HCT116 (cell line): ENCODE data around the gene SLC25A12. TPM values are rescaled to one million over a fixed set of nuclear protein-coding genes. Genes with fewer than 3 reads are reported as not detected.

Experiments
- ATAC-seq: fragments of 200-7000 bp; cut with Tn5 transposase; 2 replicates; pipeline ENCODE4 v1.9.1; 2020; ENCODE audit warnings: mild to moderate bottlenecking, moderate library complexity
- BruUV-seq: library from RNA; stranded (reverse); fragments of 400-500 nt; replicated peaks from 2 replicates; lab custom pipeline; 2021; lab: Mats Ljungman, UMichigan
- CTCF ChIA-PET: fragments of 300-600 bp; sonication (Branson Sonifier 250); formaldehyde crosslinking; loops from one replicate; lab custom pipeline; 2021; ENCODE audit warnings: antibody characterized with exemption; lab: Charles Lee
- POLR2A ChIA-PET: fragments of 300-600, 350-600 bp; sonication (Branson Sonifier 250); formaldehyde crosslinking; loops from one replicate; lab custom pipeline; 2021; ENCODE audit warnings: antibody characterized with exemption; lab: Charles Lee
- RAD21 ChIA-PET, 2 experiments: fragments of 300-600 bp; sonication (Branson Sonifier 250); formaldehyde crosslinking; loops; one replicate each; lab custom pipeline; 2023; ENCODE audit warnings: low total read pairs in 2 of 2; ENCODE audit not compliant: uncharacterized antibody in 2 of 2, unreplicated experiment in 2 of 2, low non-redundant PET in 1 of 2; lab: Charles Lee
- DNase-seq: peaks from one replicate; pipeline ENCODE4 v3.0.0-alpha.2; 2010; ENCODE audit warnings: low read depth, low spot score
- H2AFZ ChIP-seq: fragments of 200-600 bp; shearing (Covaris generic), sonication (generic); 2 replicates; pipeline ENCODE4 v1.6.1; 2017; ENCODE audit warnings: low read depth, mixed run types, mixed read lengths, antibody characterized with exemption, low read length; ENCODE audit not compliant: poor library complexity, severe bottlenecking
- H3K27ac ChIP-seq: 2 replicates; pipeline ENCODE4 v1.5.1; 2012; ENCODE audit warnings: low read depth, low read length
- H3K27me3 ChIP-seq: fragments of 200-600 bp; sonication (generic); 2 replicates; pipeline ENCODE4 v1.6.1; 2016; ENCODE audit warnings: mixed run types, low read length, mixed read lengths; ENCODE audit not compliant: insufficient read depth
- H3K36me3 ChIP-seq, 2 experiments: fragments of 200-500 bp in 1 of 2; fragments of 200-600 bp in 1 of 2; sonication (Bioruptor generic) in 1 of 2; sonication (generic) in 1 of 2; 2 replicates each; pipeline versions ENCODE4 v1.5.1 to v1.6.1; 2014 to 2016; ENCODE audit warnings: low read length in 2 of 2, inconsistent platforms in 1 of 2, mixed read lengths in 1 of 2, mixed run types in 1 of 2; ENCODE audit not compliant: insufficient read depth in 2 of 2, control insufficient read depth in 1 of 2
- H3K4me1 ChIP-seq, 2 experiments: fragments of 200-600 bp in 1 of 2; sonication (generic) in 1 of 2; 2 replicates each; pipeline versions ENCODE4 v1.5.1 to v1.6.1; 2012 to 2017; ENCODE audit warnings: low read length in 2 of 2, inconsistent platforms in 1 of 2, mild to moderate bottlenecking in 1 of 2, mixed read lengths in 1 of 2, mixed run types in 1 of 2, moderate library complexity in 1 of 2; ENCODE audit not compliant: insufficient read depth in 2 of 2, control insufficient read depth in 1 of 2
- H3K4me2 ChIP-seq: fragments of 200-600 bp; sonication (generic); 2 replicates; pipeline ENCODE4 v1.6.1; 2017; ENCODE audit warnings: mixed run types, low read length, mixed read lengths
- H3K4me3 ChIP-seq, 2 experiments: fragments of 200-600 bp in 1 of 2; sonication (generic) in 1 of 2; replicated peaks in 1 of 2; 2 replicates each; pipeline ENCODE4 v1.5.1; 2011 to 2016; ENCODE audit warnings: low read length in 2 of 2, control low read depth in 1 of 2, low read depth in 1 of 2, mild to moderate bottlenecking in 1 of 2, mixed read lengths in 1 of 2, mixed run types in 1 of 2
- H3K79me2 ChIP-seq: fragments of 200-600 bp; sonication (generic); 2 replicates; pipeline ENCODE4 v1.6.1; 2017; ENCODE audit warnings: mild to moderate bottlenecking, mixed run types, low read length, moderate library complexity, mixed read lengths; ENCODE audit not compliant: insufficient read depth
- H3K9ac ChIP-seq: fragments of 200-600 bp; sonication (generic); 2 replicates; pipeline ENCODE4 v1.6.1; 2016; ENCODE audit warnings: low read length, mixed read lengths
- H3K9me2 ChIP-seq: fragments of 200-600 bp; sonication (generic), shearing (Covaris generic); 2 replicates; pipeline ENCODE4 v1.6.1; 2017; ENCODE audit warnings: mixed run types, mild to moderate bottlenecking, moderate library complexity; ENCODE audit not compliant: insufficient read depth
- H3K9me3 ChIP-seq, 2 experiments: fragments of 200-500 bp in 1 of 2; fragments of 200-600 bp in 1 of 2; sonication (Bioruptor generic) in 1 of 2; sonication (generic) in 1 of 2; 2 replicates each; pipeline ENCODE4 v1.6.1; 2014 to 2017; ENCODE audit warnings: low read length in 2 of 2, mixed read lengths in 2 of 2, inconsistent platforms in 1 of 2, low read depth in 1 of 2, mild to moderate bottlenecking in 1 of 2, mixed run types in 1 of 2, moderate library complexity in 1 of 2; ENCODE audit not compliant: control insufficient read depth in 1 of 2, insufficient read depth in 1 of 2
- H4K20me1 ChIP-seq: fragments of 200-600 bp; sonication (generic), shearing (Covaris generic); 2 replicates; pipeline ENCODE4 v1.6.1; 2017; ENCODE audit warnings: mixed run types, mild to moderate bottlenecking, moderate library complexity; ENCODE audit not compliant: insufficient read depth
- ATF3 ChIP-seq: IDR thresholded peaks from 2 replicates; pipeline ENCODE4 v1.6.1; 2012
- CBX3 ChIP-seq: IDR thresholded peaks from 2 replicates; pipeline ENCODE4 v1.6.1; 2012; ENCODE audit warnings: low read depth
- CTCF ChIP-seq, 3 experiments: fragments of 200-600 bp in 1 of 3; sonication (generic) in 1 of 3; IDR thresholded peaks in 2 of 3; conservative IDR thresholded peaks in 1 of 3; 2 replicates each; pipeline ENCODE4 v1.5.1; 2012 to 2017; ENCODE audit warnings: low read depth in 2 of 3, low read length in 2 of 3, antibody characterized with exemption in 1 of 3, borderline replicate concordance in 1 of 3, control low read depth in 1 of 3, mild to moderate bottlenecking in 1 of 3, mixed read lengths in 1 of 3, mixed run types in 1 of 3, moderate library complexity in 1 of 3; ENCODE audit not compliant: insufficient read depth in 1 of 3
- EGR1 ChIP-seq: IDR thresholded peaks from 2 replicates; pipeline ENCODE4 v1.6.1; 2012; ENCODE audit warnings: low read depth
- EZH2 ChIP-seq: fragments of 200-600 bp; sonication (generic); IDR thresholded peaks from 2 replicates; pipeline ENCODE4 v1.6.1; 2017; ENCODE audit warnings: antibody characterized with exemption, mixed run types
- EZH2phosphoT487 ChIP-seq: fragments of 200-600 bp; IDR thresholded peaks from 2 replicates; pipeline ENCODE4 v1.6.1; 2018; ENCODE audit warnings: antibody characterized with exemption, borderline replicate concordance
- FOSL1 ChIP-seq: IDR thresholded peaks from 2 replicates; pipeline ENCODE4 v1.6.1; 2012; ENCODE audit warnings: low read depth
- JUND ChIP-seq: IDR thresholded peaks from 2 replicates; pipeline ENCODE4 v1.6.1; 2012
- MAX ChIP-seq: IDR thresholded peaks from 2 replicates; pipeline ENCODE4 v1.6.1; 2012
- POLR2A ChIP-seq: IDR thresholded peaks from 2 replicates; pipeline ENCODE4 v1.7.0; 2011; ENCODE audit warnings: borderline replicate concordance; ENCODE audit not compliant: insufficient read depth, insufficient read length; ENCODE audit errors: extremely low read depth
- RAD21 ChIP-seq: IDR thresholded peaks from 2 replicates; pipeline ENCODE4 v1.6.1; 2012; ENCODE audit warnings: low read depth, mild to moderate bottlenecking
- REST ChIP-seq: IDR thresholded peaks from 2 replicates; pipeline ENCODE4 v1.6.1; 2012; ENCODE audit warnings: low read depth
- SP1 ChIP-seq: IDR thresholded peaks from 2 replicates; pipeline ENCODE4 v1.6.1; 2012; ENCODE audit warnings: low read depth
- SRF ChIP-seq: IDR thresholded peaks from 2 replicates; pipeline ENCODE4 v1.6.1; 2012; ENCODE audit warnings: low read depth
- YY1 ChIP-seq: IDR thresholded peaks from 2 replicates; pipeline ENCODE4 v1.6.1; 2011; ENCODE audit warnings: low read length, low read depth, moderate library complexity, mild to moderate bottlenecking; ENCODE audit not compliant: insufficient replicate concordance; ENCODE audit errors: extremely low read depth
- ZFX ChIP-seq: fragments of 450-650 bp; IDR thresholded peaks from 2 replicates; pipeline ENCODE4 v1.6.1; 2017
- intact Hi-C: fragments of 100-400 bp; cut with micrococcal nuclease; formaldehyde crosslinking; loops from 2 replicates; pipeline ENCODE4 v1.10.0; 2022
- total RNA-seq: library from RNA; stranded (reverse); gene quantifications from one replicate; pipeline ENCODE4 v1.2.1, GENCODE V29; 2021; ENCODE audit not compliant: unreplicated experiment

The SLC25A12 gene
- total RNA-seq, 1 experiment from 2014 or later, result 16.0 TPM

- TF ChIP-seq ATF3 (no peak), MAX (no peak), EZH2phosphoT487 (no peak), JUND (no peak), YY1 (no peak), CBX3 (no peak), ZFX (no peak)
- Histone ChIP-seq H3K4me3 (no peak overlapping the region), H3K36me3 (0 out of 4 replicates have a peak, but pooled peaks cover 0 to 7% of the 10 kb centered on the region in 2 experiments), H3K9me3 (no peaks in the 10 kb centered on the region), H3K27me3 (no peaks in the 10 kb centered on the region), H3K9ac (no peak overlapping the region), H3K4me1 (peaks cover 15 to 24% of the 10 kb centered on the region in 2 experiments), H3K27ac (no peak overlapping the region), H4K20me1 (peaks cover 4% of the 10 kb centered on the region; the same call in 1 of the 2 replicates), H3K4me2 (no peak overlapping the region), H3K9me2 (no peaks in the 10 kb centered on the region), H2AFZ (no peak overlapping the region), H3K79me2 (no peaks in the 10 kb centered on the region)
- ChIA-PET RAD21 (no interaction called here), CTCF (no interaction called here), POLR2A (no interaction called here)
- intact Hi-C loops, result loop anchor here (5.0 kb wide), 1 partner anchor 231 kb away; no protein-coding TSS in a partner anchor
- DNase-seq (no peak), ATAC-seq (no peak)
- BruUV-seq, result no TSS peak
Measured at GRCh38 chr2:171803757-171804156, 90.3 kb downstream of the SLC25A12 start.

- no peak for DNase-seq
- no peak overlapping the region for H2AFZ ChIP-seq
- no peaks in the 10 kb centered on the region for H3K36me3 ChIP-seq
- CTCF ChIA-PET, result no interaction called here
- intact Hi-C loops, result loop anchor here (5.0 kb wide), 1 partner anchor 228 kb away; no protein-coding TSS in a partner anchor
- ATAC-seq, result no peak
- H4K20me1 ChIP-seq, result no peaks in the 10 kb centered on the region
- no peaks in the 10 kb centered on the region for H3K9me2 ChIP-seq
- H3K9me3 ChIP-seq, result no peaks in the 10 kb centered on the region
- H3K9ac ChIP-seq, result no peak overlapping the region
- no peak overlapping the region for H3K27ac ChIP-seq
- H3K4me2 ChIP-seq, result no peak overlapping the region
- H3K4me3 ChIP-seq, result no peak overlapping the region
- no peaks in the 10 kb centered on the region for H3K27me3 ChIP-seq
- POLR2A ChIA-PET, result no interaction called here
- no TSS peak for BruUV-seq
- H3K79me2 ChIP-seq, result no peaks in the 10 kb centered on the region
- H3K4me1 ChIP-seq, result peaks cover 0 to 11% of the 10 kb centered on the region in 2 experiments; a peak in 1 of 4 replicates
- RAD21 ChIA-PET, result no interaction called here
- no peak for TF ChIP-seq RAD21
- no peak for TF ChIP-seq SRF
- no peak for TF ChIP-seq EZH2
- no peak for TF ChIP-seq FOSL1
- no peak for TF ChIP-seq ATF3
- no peak for TF ChIP-seq POLR2A
- no peak for TF ChIP-seq CTCF (IDR thresholded peaks at IDR 0.05 in 2 of 3, conservative IDR thresholded peaks at IDR 0.05 in 1 of 3; ENCODE audit: borderline replicate concordance in 1 of 3, insufficient read depth in 1 of 3, low read depth in 2 of 3, low read length in 2 of 3)
- no peak for TF ChIP-seq EZH2phosphoT487
- TF ChIP-seq SP1, result no peak
- no peak for TF ChIP-seq REST
- TF ChIP-seq YY1, result no peak
- no peak for TF ChIP-seq EGR1
Measured at GRCh38 chr2:171800639-171801038, 93.4 kb downstream of the SLC25A12 start.
